DMS79 (cell line): ENCODE data around the gene FRZB.
"Not testable (repeated sequence)": the region's sequence is repeated elsewhere in the genome, so short reads cannot be mapped to it uniquely, and the experiment has no call there.

ENCODE experiments used
- DNase-seq: peaks from one replicate; lab custom pipeline; 2025; lab: John Stamatoyannopoulos, UW

FRZB gene

DNA sequence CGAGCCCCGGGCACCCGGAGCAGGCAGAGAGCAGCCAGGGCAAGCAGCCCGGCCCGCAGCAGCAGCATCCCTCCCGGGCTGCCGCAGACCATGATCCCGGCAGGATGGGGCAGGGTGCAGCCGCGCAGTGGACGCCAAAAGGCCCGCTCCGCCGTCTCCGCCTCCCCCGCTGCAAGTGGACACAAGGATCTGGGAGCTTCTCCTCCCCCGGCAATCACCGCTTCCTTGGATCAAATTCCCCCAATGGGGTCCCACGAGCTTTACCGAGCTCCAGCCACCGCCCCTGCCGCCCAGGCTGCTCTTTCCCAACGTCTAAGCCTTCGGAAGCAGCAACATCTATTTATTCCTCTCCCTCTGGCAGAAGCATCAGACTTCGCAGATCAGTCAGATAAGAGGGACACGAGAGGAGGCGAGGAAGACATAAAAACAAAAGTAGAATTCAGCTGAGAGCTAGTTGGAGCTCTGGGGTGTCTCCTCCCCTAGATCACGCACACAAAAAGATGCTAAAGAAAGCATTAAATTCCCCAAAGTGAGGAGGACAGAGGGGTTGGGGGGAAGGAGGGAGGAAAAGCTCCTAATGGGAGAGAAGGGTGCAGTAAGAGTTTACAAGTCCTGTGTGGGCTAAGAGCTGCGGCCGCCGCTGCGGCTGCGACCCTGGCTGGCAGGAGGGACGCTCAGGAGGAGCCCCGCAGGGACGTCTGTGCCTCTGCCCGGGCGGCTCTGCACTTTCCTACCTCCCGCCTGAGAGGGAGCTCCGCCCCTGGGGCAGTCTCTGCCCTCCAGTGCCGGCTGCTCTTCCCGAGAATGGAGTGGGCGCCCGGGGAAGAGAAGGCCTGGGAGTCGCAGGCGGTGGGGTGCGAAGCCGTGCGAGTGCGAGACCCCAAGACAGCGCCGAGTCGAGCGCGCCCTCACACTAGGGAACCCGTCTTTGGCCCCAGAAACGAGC is at the start of gene FRZB:
Gene FRZB (minus strand): TSS at position 177 of the 946 bp plus-strand sequence. CDS start 85 bp downstream, at position 92.
- peak; percentile 68 for DNase-seq

DNA sequence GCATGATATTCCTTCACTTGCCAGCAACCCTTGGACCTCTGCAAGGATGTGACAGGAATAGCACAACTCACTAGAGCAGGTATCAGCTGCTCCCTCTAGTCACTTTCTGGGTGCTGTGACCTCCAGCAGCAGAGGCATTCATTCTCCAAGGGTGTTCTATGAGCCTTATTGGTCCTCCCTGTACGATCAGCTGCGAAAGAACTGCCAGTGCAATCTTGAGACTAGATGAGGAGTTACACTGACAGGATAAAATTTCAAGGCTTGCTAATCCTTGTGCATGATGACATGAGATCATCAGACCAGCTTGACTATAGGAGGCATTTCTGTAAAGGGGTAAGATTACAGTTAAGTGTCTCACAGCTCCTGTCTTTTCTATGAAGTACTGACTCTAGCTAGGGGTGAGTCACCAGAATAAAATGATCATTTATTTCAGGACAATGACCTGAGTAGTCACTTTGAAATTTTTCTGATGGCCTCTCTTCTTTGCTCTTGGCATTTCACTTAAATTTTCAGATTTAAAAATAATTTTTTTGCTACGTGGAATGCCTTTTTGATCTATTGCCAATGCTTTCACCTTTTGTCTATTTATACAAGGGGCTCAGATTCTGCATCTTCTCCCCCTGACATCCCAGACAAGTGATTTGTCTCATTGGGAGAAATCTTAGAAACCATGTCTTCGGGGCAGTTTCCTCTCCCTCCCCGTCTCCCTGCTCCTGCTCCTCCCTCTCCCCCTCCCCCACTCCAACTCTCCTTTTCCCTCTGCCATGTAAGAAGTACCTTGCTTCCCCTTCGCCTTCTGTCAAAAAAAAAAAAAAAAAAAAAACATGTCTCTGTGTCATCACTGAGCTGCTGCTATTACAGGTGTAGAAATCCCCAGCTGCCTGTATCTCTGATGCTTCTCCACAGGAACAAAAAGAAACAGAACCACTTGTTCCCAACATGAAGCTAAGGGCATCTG is 49.2 kb upstream of the FRZB start:
- no peak for DNase-seq

DNA sequence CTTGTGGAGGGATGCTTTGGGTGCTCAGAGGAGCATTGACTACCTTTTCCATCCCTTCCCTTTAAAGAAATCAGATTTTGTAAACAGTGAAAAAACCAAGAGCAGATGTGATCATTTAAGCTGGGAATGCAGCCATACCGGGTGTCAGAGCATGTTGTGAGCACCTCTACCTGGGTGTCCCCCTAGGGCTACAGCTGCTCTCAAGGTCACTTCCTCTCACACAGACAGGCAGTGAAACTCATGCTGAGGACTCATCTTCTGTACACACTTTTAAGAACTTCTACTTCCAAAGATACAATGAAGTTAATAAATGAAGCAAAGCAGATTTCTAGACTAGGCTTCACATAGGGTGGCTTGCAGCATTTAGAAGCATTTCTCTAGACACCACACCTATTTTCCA is 48.4 kb upstream of the FRZB start:
- no peak for DNase-seq

- no peak for DNase-seq
Observed at GRCh38 chr2:182913064-182913463, 46.6 kb upstream of the FRZB start.

DNA sequence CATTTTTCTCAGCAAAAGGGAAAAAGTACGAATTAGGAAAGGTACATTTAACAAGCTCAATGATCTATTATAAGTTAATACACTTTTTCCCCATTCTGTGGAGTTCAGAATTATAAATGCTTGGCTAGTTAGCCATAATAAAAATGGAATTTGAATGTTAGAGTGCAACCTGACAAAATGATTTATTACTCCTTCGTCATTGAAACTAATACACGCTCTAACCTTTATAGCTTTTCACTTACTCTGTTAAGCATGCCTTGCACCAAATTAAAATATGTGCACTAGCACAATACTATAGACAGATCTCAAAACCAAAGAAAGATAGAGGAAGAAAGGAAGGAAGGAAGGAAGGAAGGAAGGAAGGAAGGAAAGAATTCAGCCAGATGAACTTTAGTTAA is 46.1 kb upstream of the FRZB start:
- no peak for DNase-seq

DNA sequence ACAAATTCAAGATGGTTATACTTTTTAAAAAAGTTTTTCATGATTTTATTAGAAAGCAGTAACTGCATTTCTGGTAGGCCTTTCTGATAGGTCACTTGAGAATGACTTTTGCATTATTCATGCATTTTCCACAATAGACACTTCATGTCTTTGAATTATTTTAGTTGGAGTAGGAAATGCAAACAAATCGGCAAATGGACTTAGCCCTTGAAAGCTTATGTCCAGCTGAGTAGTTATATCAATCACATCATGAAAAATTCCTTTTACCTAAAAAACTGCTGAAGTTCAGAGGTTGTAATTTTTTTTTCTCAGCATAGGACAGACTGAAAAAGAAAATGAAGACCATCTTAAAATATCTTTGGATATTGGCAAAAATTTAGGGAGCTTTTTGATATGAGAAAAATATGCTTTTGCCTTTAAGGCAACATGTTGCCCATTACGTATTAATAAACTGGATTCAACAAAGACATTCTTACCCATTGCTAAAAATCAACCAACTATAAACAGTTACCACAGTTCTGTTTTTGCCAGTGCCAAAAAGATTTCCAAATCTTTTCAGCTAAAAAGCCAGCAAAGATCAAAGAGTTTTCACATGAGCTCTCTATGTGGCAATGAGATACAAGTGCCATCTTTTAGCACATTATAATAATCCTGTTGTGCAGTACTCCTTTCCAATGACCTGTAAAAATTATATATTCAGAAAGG is 45.5 kb upstream of the FRZB start:
- no peak for DNase-seq

DNA sequence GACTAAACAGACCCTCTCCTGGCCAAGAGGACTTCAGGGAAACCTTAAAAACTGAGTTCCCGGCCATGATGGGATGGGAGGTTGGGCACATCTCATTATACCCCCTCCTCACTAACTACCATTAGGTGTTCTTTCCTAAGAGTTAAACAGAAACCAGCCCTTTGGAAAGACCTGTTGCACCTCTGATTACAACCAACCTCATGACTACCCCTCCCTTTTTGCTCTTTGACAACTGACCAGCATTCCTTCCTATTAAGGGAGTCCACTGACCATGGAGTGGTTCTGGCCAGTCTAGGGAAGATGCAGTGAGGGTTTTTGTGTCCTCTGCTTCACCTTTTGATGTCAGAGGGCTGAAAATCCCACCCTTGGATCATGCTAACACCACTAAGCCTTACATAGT is 44.5 kb upstream of the FRZB start:
- DNase-seq = no peak

DNA sequence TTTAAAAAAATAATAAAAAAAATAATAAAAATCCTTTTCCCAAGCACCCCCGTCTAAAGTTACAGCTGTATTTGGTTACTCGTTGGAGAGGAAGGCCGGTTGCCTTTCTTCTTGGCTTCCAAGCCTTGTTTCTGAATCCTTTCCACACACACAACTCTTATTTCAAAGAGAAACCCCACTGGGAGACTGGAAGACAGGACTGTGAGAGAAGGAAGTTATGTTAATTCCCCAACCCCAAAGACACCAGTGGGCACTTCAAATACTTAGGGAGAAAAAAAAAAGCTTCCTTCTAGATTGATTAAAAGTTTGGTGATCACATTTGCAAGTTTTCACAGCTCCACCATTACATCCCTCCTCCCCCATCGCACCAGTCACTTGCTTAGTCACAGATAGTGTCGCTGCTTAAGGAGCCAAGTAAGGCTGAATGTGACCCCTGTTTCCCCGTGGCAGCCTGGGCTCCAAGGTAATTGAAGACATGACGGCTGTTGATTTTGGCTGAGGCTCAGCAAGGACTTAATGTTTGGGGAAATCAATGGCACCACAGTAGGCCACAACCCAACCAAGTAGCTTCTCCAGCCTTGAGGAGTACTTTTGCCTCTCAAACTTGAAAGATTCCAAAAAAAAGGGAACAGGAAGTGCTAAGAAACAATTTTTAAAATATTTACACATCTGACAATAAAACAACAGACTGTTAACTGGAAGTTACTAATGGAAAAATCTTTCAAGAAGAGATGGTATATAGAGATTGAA is 40.8 kb upstream of the FRZB start:
- no peak for DNase-seq

DNA sequence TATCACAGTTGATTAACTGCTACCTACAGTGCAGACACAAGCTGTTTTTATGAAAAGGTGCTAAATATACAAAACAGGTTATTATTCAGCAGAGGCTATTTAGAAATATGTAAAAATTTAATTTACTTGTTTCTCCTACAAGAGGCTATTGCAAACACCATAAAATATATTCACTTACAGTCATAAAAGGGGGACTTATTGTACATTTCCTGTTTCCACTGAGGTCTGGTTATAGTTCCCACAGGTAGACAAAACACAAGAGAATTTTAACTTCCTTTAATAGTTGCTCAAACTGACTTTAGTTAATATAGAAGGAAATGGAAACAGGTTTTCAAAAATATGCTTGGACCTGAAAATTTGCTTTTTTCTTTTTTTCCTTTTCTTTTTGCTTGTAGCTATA is 40.0 kb upstream of the FRZB start:
- DNase-seq = no peak

DNA sequence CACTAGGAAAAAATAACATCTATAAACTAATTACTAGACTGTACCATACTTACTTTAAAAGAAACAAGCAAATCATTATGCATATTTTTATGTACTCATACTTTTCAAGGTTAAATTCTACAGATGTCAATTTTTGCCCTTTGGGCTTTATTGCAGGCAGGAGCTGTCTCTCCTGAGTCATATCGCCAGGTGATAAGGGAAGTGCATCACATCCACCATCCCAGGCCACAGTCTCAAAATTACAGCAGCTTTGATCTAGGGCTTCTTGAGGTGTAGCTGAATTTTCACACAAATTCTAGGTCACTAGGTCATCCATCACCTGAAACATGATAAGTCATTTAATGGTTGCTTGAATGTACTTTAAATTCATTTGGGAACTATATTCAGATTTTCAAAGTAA is 38.4 kb upstream of the FRZB start:
- DNase-seq = no peak

DNA sequence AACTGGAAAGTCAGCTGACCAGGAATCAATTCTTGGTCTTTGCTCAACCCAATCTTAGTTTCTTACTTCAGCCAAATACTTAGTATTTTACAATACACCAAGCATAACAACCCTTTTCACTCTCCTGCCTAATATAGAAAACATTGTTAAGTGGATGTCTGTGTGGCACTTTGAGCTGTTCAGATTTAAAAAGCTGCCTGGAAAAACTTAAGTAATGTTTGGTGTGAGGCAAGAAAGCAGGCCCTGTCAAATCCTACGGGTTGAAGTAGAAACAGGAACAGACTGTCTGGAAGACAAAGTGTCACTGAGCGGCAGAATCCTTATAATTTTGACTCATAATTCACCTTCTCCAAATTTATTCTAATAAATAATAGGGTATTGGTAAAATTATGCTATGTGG is 37.1 kb upstream of the FRZB start:
- DNase-seq = no peak

DNA sequence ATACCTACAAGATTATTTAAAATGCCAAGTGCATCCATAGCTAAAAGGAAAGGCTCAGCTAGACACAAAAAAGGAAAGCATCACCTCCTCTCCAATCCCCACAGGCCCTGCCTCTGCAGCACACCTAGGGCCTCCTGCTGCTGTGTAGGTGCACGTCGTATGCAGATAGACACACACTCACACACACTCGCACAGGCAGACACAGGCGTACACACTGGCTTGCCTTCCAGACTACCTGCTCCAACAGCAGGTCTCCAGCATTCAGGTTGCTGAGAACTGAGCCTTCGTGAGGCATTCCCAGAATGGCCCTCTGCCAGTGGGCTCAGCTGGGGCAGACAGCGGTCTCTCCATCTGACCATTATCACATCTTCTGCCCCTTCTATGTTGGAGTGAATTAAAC is 35.3 kb upstream of the FRZB start:
- no peak for DNase-seq

GRCh38 chr2:182898718-182899117 is 32.3 kb upstream of the FRZB start:
- DNase-seq = no peak

DNA sequence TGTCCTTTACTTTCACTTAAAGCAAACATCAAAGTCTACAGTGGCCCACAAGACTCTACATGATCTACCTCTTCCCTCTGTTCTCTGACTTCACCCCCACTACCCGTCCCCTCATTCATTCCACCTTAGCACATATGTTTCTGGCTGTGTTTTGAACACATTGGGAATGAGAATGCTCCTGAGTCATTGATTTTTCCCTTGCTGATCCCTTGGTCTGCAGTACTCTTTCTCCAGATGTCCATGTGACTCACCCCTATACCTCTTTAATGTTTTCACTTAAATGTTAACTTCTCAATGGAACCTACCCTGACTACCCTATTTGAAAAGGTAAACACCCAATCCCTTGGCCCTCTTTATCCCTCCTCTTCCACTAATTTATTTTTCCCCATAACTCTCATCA is 30.7 kb upstream of the FRZB start:
- DNase-seq = no peak

- no peak for DNase-seq
Observed at GRCh38 chr2:182895798-182896197, 29.4 kb upstream of the FRZB start.

DNA sequence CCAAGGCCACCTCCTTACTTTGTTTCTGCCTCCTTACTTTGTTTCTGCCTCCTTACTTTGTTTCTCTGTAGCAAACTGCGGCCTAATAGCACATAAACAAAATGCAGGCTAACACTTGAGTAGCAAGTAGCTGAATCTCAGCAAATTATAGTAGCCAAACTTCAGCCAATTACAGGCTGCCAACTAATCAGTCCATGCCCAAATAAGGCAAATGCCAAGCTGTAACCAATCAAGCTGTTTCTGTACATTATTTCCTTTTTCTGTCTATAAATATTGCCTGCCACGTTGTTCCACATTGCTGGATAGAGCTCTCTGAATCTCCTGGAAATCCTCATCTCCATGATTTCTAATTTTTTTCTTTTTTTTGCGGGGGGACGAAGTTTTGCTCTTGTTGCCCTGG is 28.7 kb upstream of the FRZB start:
- no peak for DNase-seq

DNA sequence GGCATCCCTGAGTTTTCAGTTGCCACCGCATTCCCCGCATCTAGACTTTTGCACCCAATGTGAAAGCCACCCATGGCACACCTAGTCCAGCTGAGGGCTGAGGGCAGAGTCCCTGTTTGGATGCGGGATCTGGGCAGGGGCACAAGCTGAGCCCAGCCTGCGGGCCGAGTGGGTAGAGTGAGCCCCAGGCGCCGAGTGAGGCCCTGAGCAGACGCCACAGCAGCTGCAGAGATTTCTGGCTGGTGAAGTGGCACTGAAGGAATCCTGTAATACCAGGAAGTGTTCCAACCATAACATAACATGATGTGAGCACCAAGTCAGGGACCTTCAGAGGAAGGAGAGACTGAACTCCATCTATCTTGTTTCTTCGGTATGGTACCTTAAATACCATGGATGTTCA is 27.7 kb upstream of the FRZB start:
- DNase-seq = no peak

DNA sequence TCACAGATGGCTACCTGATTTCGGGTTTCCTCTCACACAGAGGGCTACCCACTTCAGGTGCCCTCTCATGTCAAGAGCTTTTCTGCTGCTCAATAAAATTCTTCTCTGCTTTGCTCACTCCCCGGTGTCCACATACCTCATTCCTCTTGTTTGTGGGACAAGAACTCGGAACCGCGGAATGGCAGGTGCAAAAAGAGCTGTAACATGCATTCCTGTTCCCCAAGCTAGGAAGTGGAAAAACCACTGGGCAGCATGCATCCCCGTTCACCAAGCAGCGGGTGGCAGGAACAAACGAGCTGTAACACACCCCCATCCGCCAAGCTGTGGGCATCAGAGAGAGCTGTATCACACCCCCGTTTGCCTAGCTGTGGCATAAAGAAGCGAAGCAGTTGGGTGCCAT is 27.2 kb upstream of the FRZB start:
- no peak for DNase-seq

DNA sequence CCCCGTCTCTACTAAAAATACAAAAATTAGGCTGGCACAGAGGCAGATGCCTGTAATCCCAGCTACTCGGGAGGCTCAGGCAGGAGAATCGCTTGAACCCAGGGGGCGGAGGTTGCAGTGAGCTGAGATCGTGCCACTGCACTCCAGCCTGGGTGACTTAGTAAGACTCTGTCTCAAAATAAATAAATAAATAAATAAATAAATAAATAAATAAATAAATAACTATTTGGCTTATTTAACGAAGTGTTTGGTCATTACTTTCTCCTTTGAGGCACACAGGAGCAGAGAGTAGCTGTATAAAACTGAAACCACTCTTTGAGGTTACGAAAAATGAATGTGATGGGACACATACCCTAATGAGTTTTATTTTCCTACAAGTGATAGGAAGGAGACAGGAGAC is 26.6 kb upstream of the FRZB start:
- not testable (repeated sequence) for DNase-seq

- DNase-seq = no peak
Observed at GRCh38 chr2:182891611-182892010, 25.2 kb upstream of the FRZB start.

DNA sequence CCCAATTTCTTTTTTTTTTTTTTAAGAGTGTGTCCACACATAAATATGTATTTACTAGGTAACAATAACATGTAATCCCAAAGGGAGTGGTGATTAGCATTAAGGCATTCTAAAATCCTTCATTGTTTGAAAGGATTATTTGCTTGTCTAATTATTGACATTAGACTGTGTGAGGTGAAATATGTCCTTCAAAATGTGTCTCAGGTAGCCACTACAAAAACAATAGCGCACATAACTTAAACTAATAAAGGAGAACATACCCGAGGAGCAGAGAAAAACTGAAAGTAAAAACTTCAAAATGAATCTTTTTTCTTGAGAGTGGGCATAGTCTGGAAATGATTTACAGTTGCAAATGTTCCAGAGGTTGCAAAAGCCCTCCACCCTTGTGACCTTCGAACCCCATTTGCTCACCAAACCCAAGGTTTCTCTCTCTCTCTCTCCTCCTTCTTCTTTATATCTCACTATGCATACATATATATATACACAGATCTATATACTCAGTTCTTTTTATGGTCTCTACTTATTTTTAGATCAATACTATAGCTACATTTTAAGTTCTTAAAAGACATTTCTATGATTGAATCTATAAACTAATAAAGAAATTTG is 24.4 kb upstream of the FRZB start:
- no peak for DNase-seq
